Measurements from ENCODE around the gene CCDC86.
"Not testable (repeated sequence)": the region's sequence is repeated elsewhere in the genome, so short reads cannot be mapped to it uniquely, and the experiment has no call there.

CCDC86 gene

GRCh38 chr11:60810151-60810550 lies 31.8 kb upstream of the CCDC86 start:
- Histone ChIP-seq H3K36me3 (ENCODE audit: control insufficient read depth in 2 of 2, insufficient read depth in 2 of 2, low read length in 2 of 2) (no peaks in the 10 kb centered on the region), H3K27ac (ENCODE audit: low read depth in 2 of 2, low read length in 2 of 2) (peak overlapping the region in 1 of 2 donors; percentile 25), H3K9me3 (ENCODE audit: control insufficient read depth in 2 of 2, low read length in 2 of 2) (no peaks in the 10 kb centered on the region), H3K9ac (ENCODE audit: low read depth in 1 of 2, low read length in 2 of 2) (no peak overlapping the region), H3K4me1 (ENCODE audit: control insufficient read depth in 2 of 2, insufficient read depth in 2 of 2, low read length in 2 of 2) (peaks cover 2 to 13% of the 10 kb centered on the region in 2 donors), H3K4me3 (ENCODE audit: low read length in 2 of 2) (no peak overlapping the region), H3K27me3 (ENCODE audit: control insufficient read depth in 2 of 2, insufficient read depth in 2 of 2, low read length in 2 of 2) (peaks cover 0 to 1% of the 10 kb centered on the region in 2 donors)

- H3K9me3 ChIP-seq (ENCODE audit: control insufficient read depth in 2 of 2, low read length in 2 of 2) = no peaks in the 10 kb centered on the region
- H3K27me3 ChIP-seq (ENCODE audit: control insufficient read depth in 2 of 2, insufficient read depth in 2 of 2, low read length in 2 of 2) = peaks cover 0 to 1% of the 10 kb centered on the region in 2 donors
- H3K4me1 ChIP-seq (ENCODE audit: control insufficient read depth in 2 of 2, insufficient read depth in 2 of 2, low read length in 2 of 2) = peaks cover 2 to 13% of the 10 kb centered on the region in 2 donors
- no peaks in the 10 kb centered on the region for H3K36me3 ChIP-seq (ENCODE audit: control insufficient read depth in 2 of 2, insufficient read depth in 2 of 2, low read length in 2 of 2)
- peak overlapping the region; percentile 32 to 54 for H3K27ac ChIP-seq (ENCODE audit: low read depth in 2 of 2, low read length in 2 of 2)
- no peak overlapping the region for H3K4me3 ChIP-seq (ENCODE audit: low read length in 2 of 2)
- H3K9ac ChIP-seq (ENCODE audit: low read depth in 1 of 2, low read length in 2 of 2) = peak overlapping the region in 1 of 2 donors; percentile 4
These were observed 31.3 kb upstream of the CCDC86 start for GRCh38 chr11:60810569-60810968.

- Histone ChIP-seq H3K36me3 (ENCODE audit: control insufficient read depth in 2 of 2, insufficient read depth in 2 of 2, low read length in 2 of 2) (no peaks in the 10 kb centered on the region), H3K9me3 (ENCODE audit: control insufficient read depth in 2 of 2, low read length in 2 of 2) (peaks cover 4 to 8% of the 10 kb centered on the region in 2 donors), H3K4me1 (ENCODE audit: control insufficient read depth in 2 of 2, insufficient read depth in 2 of 2, low read length in 2 of 2) (peaks cover 2 to 13% of the 10 kb centered on the region in 2 donors), H3K9ac (ENCODE audit: low read depth in 1 of 2, low read length in 2 of 2) (no peak overlapping the region), H3K27me3 (ENCODE audit: control insufficient read depth in 2 of 2, insufficient read depth in 2 of 2, low read length in 2 of 2) (peaks cover 0 to 1% of the 10 kb centered on the region in 2 donors), H3K4me3 (ENCODE audit: low read length in 2 of 2) (no peak overlapping the region), H3K27ac (ENCODE audit: low read depth in 2 of 2, low read length in 2 of 2) (no peak overlapping the region)
These were observed 28.6 kb upstream of the CCDC86 start for GRCh38 chr11:60813324-60813723.

GRCh38 chr11:60814112-60814511 lies 27.8 kb upstream of the CCDC86 start:
- Histone ChIP-seq H3K9ac (ENCODE audit: low read depth in 1 of 2, low read length in 2 of 2) (no peak overlapping the region), H3K9me3 (ENCODE audit: control insufficient read depth in 2 of 2, low read length in 2 of 2) (peaks cover 4 to 8% of the 10 kb centered on the region in 2 donors), H3K4me1 (ENCODE audit: control insufficient read depth in 2 of 2, insufficient read depth in 2 of 2, low read length in 2 of 2) (peaks cover 2 to 13% of the 10 kb centered on the region in 2 donors), H3K27ac (ENCODE audit: low read depth in 2 of 2, low read length in 2 of 2) (no peak overlapping the region), H3K27me3 (ENCODE audit: control insufficient read depth in 2 of 2, insufficient read depth in 2 of 2, low read length in 2 of 2) (peaks cover 0 to 1% of the 10 kb centered on the region in 2 donors), H3K4me3 (ENCODE audit: low read length in 2 of 2) (no peak overlapping the region), H3K36me3 (ENCODE audit: control insufficient read depth in 2 of 2, insufficient read depth in 2 of 2, low read length in 2 of 2) (no peaks in the 10 kb centered on the region)

GRCh38 chr11:60816590-60817157 lies 25.2 kb upstream of the CCDC86 start:
- H3K36me3 ChIP-seq (ENCODE audit: control insufficient read depth in 2 of 2, insufficient read depth in 2 of 2, low read length in 2 of 2) = no peaks in the 10 kb centered on the region
- no peak overlapping the region for H3K9ac ChIP-seq (ENCODE audit: low read depth in 1 of 2, low read length in 2 of 2)
- no peaks in the 10 kb centered on the region for H3K27me3 ChIP-seq (ENCODE audit: control insufficient read depth in 2 of 2, insufficient read depth in 2 of 2, low read length in 2 of 2)
- H3K9me3 ChIP-seq (ENCODE audit: control insufficient read depth in 2 of 2, low read length in 2 of 2) = peaks cover 4 to 8% of the 10 kb centered on the region in 2 donors
- no peaks in the 10 kb centered on the region for H3K4me1 ChIP-seq (ENCODE audit: control insufficient read depth in 2 of 2, insufficient read depth in 2 of 2, low read length in 2 of 2)
- no peak overlapping the region for H3K27ac ChIP-seq (ENCODE audit: low read depth in 2 of 2, low read length in 2 of 2)
- no peak overlapping the region for H3K4me3 ChIP-seq (ENCODE audit: low read length in 2 of 2)

- Histone ChIP-seq H3K4me1 (ENCODE audit: control insufficient read depth in 2 of 2, insufficient read depth in 2 of 2, low read length in 2 of 2) (no peaks in the 10 kb centered on the region), H3K27me3 (ENCODE audit: control insufficient read depth in 2 of 2, insufficient read depth in 2 of 2, low read length in 2 of 2) (no peaks in the 10 kb centered on the region), H3K4me3 (ENCODE audit: low read length in 2 of 2) (no peak overlapping the region), H3K9me3 (ENCODE audit: control insufficient read depth in 2 of 2, low read length in 2 of 2) (peaks cover 4 to 8% of the 10 kb centered on the region in 2 donors), H3K9ac (ENCODE audit: low read depth in 1 of 2, low read length in 2 of 2) (no peak overlapping the region), H3K36me3 (ENCODE audit: control insufficient read depth in 2 of 2, insufficient read depth in 2 of 2, low read length in 2 of 2) (no peaks in the 10 kb centered on the region), H3K27ac (ENCODE audit: low read depth in 2 of 2, low read length in 2 of 2) (no peak overlapping the region)
These were observed 23.9 kb upstream of the CCDC86 start for GRCh38 chr11:60818057-60818456.

- no peak overlapping the region for H3K9ac ChIP-seq (ENCODE audit: low read depth in 1 of 2, low read length in 2 of 2)
- H3K27ac ChIP-seq (ENCODE audit: low read depth in 2 of 2, low read length in 2 of 2) = no peak overlapping the region
- no peaks in the 10 kb centered on the region for H3K27me3 ChIP-seq (ENCODE audit: control insufficient read depth in 2 of 2, insufficient read depth in 2 of 2, low read length in 2 of 2)
- H3K4me3 ChIP-seq (ENCODE audit: low read length in 2 of 2) = no peak overlapping the region
- H3K4me1 ChIP-seq (ENCODE audit: control insufficient read depth in 2 of 2, insufficient read depth in 2 of 2, low read length in 2 of 2) = no peaks in the 10 kb centered on the region
- H3K36me3 ChIP-seq (ENCODE audit: control insufficient read depth in 2 of 2, insufficient read depth in 2 of 2, low read length in 2 of 2) = no peaks in the 10 kb centered on the region
- peaks cover under 1 to 1% of the 10 kb centered on the region in 2 donors for H3K9me3 ChIP-seq (ENCODE audit: control insufficient read depth in 2 of 2, low read length in 2 of 2)
These were observed 19.9 kb upstream of the CCDC86 start for GRCh38 chr11:60821827-60822599.

GRCh38 chr11:60823745-60824306 lies 18.1 kb upstream of the CCDC86 start:
- H3K36me3 ChIP-seq (ENCODE audit: control insufficient read depth in 2 of 2, insufficient read depth in 2 of 2, low read length in 2 of 2); H3K27me3 ChIP-seq (ENCODE audit: control insufficient read depth in 2 of 2, insufficient read depth in 2 of 2, low read length in 2 of 2); H3K4me1 ChIP-seq (ENCODE audit: control insufficient read depth in 2 of 2, insufficient read depth in 2 of 2, low read length in 2 of 2); H3K9me3 ChIP-seq (ENCODE audit: control insufficient read depth in 2 of 2, low read length in 2 of 2); H3K9ac ChIP-seq (ENCODE audit: low read depth in 1 of 2, low read length in 2 of 2); H3K27ac ChIP-seq (ENCODE audit: low read depth in 2 of 2, low read length in 2 of 2); H3K4me3 ChIP-seq (ENCODE audit: low read length in 2 of 2): not testable (repeated sequence)

- no peak overlapping the region for H3K9ac ChIP-seq (ENCODE audit: low read depth in 1 of 2, low read length in 2 of 2)
- no peaks in the 10 kb centered on the region for H3K36me3 ChIP-seq (ENCODE audit: control insufficient read depth in 2 of 2, insufficient read depth in 2 of 2, low read length in 2 of 2)
- H3K4me3 ChIP-seq (ENCODE audit: low read length in 2 of 2) = no peak overlapping the region
- no peaks in the 10 kb centered on the region for H3K4me1 ChIP-seq (ENCODE audit: control insufficient read depth in 2 of 2, insufficient read depth in 2 of 2, low read length in 2 of 2)
- no peaks in the 10 kb centered on the region for H3K9me3 ChIP-seq (ENCODE audit: control insufficient read depth in 2 of 2, low read length in 2 of 2)
- no peak overlapping the region for H3K27ac ChIP-seq (ENCODE audit: low read depth in 2 of 2, low read length in 2 of 2)
- H3K27me3 ChIP-seq (ENCODE audit: control insufficient read depth in 2 of 2, insufficient read depth in 2 of 2, low read length in 2 of 2) = no peaks in the 10 kb centered on the region
These were observed 16.8 kb upstream of the CCDC86 start for GRCh38 chr11:60825118-60825517.

GRCh38 chr11:60825790-60826189 lies 16.1 kb upstream of the CCDC86 start:
- H3K27me3 ChIP-seq (ENCODE audit: control insufficient read depth in 2 of 2, insufficient read depth in 2 of 2, low read length in 2 of 2) = no peaks in the 10 kb centered on the region
- H3K36me3 ChIP-seq (ENCODE audit: control insufficient read depth in 2 of 2, insufficient read depth in 2 of 2, low read length in 2 of 2) = no peaks in the 10 kb centered on the region
- no peak overlapping the region for H3K9ac ChIP-seq (ENCODE audit: low read depth in 1 of 2, low read length in 2 of 2)
- H3K4me3 ChIP-seq (ENCODE audit: low read length in 2 of 2) = no peak overlapping the region
- H3K9me3 ChIP-seq (ENCODE audit: control insufficient read depth in 2 of 2, low read length in 2 of 2) = no peaks in the 10 kb centered on the region
- no peak overlapping the region for H3K27ac ChIP-seq (ENCODE audit: low read depth in 2 of 2, low read length in 2 of 2)
- H3K4me1 ChIP-seq (ENCODE audit: control insufficient read depth in 2 of 2, insufficient read depth in 2 of 2, low read length in 2 of 2) = peaks cover 0 to 4% of the 10 kb centered on the region in 2 donors
